NCI-H2107 (cell line): ENCODE results near the gene NDUFV1.
"Not testable (repeated sequence)": the region's sequence is repeated elsewhere in the genome, so short reads cannot be mapped to it uniquely, and the experiment has no call there.

Experiments
- DNase-seq: peaks from one replicate; lab custom pipeline; 2025; lab: John Stamatoyannopoulos, UW

The NDUFV1 gene

GRCh38 chr11:67606492-67607295 is at the start of gene NDUFV1:
Gene NDUFV1 (plus strand): TSS chr11:67606936. CDS start chr11:67607005, 69 bp downstream.
- DNase-seq: peak; percentile 93

- DNase-seq: no peak
Measured at GRCh38 chr11:67558084-67558772, 48.5 kb upstream of the NDUFV1 start.

- no peak for DNase-seq
Measured at GRCh38 chr11:67561971-67562619, 44.6 kb upstream of the NDUFV1 start.

GRCh38 chr11:67562963-67563704 is 43.6 kb upstream of the NDUFV1 start:
- DNase-seq: no peak

- not testable (repeated sequence) for DNase-seq
Measured at GRCh38 chr11:67563705-67564114, 43.0 kb upstream of the NDUFV1 start.

DNA sequence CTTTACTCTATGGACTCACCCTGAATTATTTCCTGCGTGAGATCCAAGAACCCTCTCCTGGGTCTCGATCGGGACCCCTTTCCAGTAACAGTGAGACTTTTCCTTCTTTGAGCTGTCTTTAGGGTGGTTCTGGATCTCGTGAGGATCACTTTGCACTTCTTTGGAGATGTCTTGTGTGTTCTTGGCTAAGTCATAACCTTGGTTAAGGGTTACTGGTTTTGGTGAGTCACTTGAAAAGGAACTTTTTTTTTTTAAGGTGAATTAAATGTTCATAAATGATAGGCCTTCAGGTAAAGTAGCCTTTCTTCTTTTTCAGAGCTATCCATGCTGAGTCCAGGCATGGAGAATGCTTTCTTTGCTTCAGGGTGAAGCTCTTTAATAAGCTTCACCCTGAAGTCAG is 42.5 kb upstream of the NDUFV1 start:
- no peak for DNase-seq

DNA sequence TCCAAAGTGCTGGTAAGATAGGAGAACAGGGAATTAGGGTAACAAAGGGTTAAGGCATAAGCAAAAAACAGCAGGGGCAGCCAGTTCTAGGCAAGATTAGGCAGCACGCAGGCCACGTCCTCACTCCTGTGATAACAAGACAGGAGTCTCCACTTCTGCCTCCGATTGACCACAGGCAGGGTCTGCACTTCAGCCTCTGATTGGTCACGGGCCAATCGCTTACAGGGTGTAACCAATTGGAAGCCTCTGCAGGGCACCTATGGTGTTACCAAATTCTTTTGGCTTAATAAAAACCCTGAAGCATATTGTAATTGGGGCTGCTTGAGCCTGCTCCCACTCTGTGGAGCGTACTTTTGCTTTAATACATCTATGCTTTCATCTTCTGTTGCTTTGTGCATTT is 35.3 kb upstream of the NDUFV1 start:
- DNase-seq: no peak

DNA sequence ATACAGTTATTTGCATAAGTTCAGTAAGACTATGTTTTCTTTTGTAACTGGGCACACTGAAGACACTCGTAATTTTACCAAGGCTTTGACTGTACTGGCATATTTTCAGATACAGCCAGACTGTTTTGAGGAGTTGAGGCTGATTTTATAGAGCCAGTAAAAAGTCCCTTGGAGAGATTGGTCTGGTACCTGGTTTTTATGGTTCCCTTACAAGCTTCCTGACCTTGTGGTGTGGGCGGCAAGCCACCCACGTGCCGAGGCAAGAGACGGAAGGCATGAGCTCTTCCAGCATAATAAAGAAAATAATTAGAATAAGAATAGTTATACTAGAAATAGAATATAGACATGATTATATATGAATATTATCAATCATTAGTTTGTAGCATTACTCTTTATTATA is 34.4 kb upstream of the NDUFV1 start:
- no peak for DNase-seq

DNA sequence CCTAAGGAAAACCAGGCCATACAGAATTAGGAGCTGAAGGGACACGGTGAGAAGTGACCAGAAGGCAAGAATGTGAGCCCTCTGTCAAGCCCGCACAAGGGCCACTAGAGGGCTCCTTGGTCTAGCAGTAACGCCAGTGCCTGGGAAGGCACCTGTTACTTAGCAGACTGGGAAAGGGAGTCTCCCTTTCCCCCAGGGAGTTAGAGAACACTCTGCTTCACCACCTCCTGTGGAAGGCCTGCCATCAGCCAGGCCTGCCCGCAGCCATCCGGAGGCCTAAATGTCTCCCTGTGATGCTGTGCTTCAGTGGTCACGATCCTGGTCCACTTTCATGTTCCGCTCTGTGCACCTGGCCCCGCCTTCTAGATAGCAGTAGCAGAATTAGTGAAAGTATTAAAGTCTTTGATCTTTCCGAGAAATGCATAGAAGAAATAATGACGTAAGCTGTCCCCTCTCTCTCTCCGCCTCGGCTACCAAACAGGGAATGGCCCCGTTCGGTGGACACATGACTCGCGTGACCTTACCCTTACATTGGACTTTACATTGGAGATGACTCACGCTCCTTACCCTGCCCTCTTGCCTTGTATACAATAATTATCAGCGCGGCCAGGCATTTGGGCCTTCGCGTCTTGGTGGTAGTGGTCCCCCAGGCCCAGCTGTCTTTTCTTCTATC is 33.9 kb upstream of the NDUFV1 start:
- DNase-seq: peak; percentile 22

GRCh38 chr11:67574938-67575337 is 31.8 kb upstream of the NDUFV1 start:
- no peak for DNase-seq

DNA sequence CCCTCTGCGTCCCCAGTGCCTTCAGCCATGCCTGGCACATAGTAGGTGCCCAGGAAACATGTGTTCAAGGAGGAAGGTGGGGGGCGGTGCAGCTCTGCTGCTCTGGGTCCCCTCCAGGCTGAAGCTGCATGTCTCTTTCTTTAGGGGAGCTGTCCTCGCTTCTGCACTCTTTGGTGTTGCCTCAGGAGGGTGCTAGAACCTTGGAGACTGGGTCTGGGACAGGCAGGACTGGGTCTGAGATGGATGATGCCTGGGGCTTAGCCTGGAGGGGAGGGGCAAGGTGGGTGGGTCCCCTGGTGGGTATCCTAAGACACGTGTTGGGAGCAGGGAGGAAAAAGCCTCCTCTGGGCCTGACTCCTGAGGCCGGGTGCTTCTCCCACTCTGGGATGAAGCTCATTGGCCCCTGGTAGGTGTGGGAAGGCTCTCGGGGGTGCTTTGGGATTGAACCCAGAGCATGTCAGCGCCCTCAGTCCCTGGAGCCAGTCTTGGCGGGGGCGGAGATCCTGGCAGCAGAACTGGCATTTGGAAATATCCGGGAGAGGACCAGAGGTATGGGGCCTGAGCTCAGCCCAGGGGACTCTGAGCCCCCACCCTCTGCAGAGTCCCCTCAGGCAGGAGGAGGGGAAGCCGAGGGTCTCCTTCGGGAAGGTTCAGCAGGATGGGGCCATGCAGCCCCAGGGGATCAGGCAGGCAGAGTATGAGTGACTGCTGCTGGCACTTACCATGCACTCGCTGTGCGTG is 29.8 kb upstream of the NDUFV1 start:
- no peak for DNase-seq

GRCh38 chr11:67577951-67578350 is 28.8 kb upstream of the NDUFV1 start:
- no peak for DNase-seq

DNA sequence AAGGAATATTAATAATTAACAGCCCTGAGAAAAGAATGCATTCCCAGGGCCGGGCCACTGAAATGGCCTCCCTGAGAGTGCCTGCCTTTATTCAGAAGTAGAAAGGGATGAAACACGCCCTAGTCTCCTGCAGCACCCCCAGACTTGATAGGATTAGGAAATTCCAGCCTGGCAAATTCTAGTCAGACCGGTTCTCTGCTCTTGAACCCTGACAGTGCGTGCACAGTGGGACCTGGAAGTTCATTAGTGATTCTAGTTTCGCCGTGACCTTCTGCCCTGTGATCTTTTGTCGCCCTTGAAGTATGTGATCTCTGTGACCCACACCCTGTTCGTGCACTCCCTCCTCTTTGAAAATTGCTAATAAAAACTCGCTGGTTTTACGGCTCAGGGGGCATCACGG is 25.3 kb upstream of the NDUFV1 start:
- DNase-seq: no peak

- DNase-seq: no peak
Measured at GRCh38 chr11:67582011-67582410, 24.7 kb upstream of the NDUFV1 start.

GRCh38 chr11:67583247-67584204 is 23.2 kb upstream of the NDUFV1 start, which contains the start of gene GSTP1:
Gene GSTP1 (plus strand): TSS chr11:67583812. CDS start chr11:67583844, 32 bp downstream.
- no peak for DNase-seq

GRCh38 chr11:67584205-67584880 is 22.4 kb upstream of the NDUFV1 start:
- no peak for DNase-seq

DNA sequence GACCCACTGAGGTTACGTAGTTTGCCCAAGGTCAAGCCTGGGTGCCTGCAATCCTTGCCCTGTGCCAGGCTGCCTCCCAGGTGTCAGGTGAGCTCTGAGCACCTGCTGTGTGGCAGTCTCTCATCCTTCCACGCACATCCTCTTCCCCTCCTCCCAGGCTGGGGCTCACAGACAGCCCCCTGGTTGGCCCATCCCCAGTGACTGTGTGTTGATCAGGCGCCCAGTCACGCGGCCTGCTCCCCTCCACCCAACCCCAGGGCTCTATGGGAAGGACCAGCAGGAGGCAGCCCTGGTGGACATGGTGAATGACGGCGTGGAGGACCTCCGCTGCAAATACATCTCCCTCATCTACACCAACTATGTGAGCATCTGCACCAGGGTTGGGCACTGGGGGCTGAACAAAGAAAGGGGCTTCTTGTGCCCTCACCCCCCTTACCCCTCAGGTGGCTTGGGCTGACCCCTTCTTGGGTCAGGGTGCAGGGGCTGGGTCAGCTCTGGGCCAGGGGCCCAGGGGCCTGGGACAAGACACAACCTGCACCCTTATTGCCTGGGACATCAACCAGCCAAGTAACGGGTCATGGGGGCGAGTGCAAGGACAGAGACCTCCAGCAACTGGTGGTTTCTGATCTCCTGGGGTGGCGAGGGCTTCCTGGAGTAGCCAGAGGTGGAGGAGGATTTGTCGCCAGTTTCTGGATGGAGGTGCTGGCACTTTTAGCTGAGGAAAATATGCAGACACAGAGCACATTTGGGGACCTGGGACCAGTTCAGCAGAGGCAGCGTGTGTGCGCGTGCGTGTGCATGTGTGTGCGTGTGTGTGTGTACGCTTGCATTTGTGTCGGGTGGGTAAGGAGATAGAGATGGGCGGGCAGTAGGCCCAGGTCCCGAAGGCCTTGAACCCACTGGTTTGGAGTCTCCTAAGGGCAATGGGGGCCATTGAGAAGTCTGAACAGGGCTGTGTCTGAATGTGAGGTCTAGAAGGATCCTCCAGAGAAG is 21.6 kb upstream of the NDUFV1 start:
- no peak for DNase-seq

DNA sequence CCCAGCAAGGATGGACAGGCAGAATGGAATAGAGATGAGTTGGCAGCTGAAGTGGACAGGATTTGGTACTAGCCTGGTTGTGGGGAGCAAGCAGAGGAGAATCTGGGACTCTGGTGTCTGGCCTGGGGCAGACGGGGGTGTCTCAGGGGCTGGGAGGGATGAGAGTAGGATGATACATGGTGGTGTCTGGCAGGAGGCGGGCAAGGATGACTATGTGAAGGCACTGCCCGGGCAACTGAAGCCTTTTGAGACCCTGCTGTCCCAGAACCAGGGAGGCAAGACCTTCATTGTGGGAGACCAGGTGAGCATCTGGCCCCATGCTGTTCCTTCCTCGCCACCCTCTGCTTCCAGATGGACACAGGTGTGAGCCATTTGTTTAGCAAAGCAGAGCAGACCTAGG is 20.8 kb upstream of the NDUFV1 start:
- DNase-seq: no peak
